Esophagus muscularis mucosa (tissue), 3 donors: ENCODE measurements around the gene STRN4.

Experiments
- CTCF ChIP-seq, 3 experiments: fragments of 200-600 bp in 2 of 3; fragments of 450-650 bp in 1 of 3; sonication (generic) in 2 of 3; IDR thresholded peaks; one replicate each; pipeline ENCODE4 v1.5.1; 2017 to 2019; ENCODE audit warnings: antibody characterized with exemption in 3 of 3, mild to moderate bottlenecking in 2 of 3, moderate library complexity in 1 of 3
- EP300 ChIP-seq: sonication (generic); formaldehyde crosslinking; IDR thresholded peaks from one replicate; pipeline ENCODE4 v1.6.1; 2017; ENCODE audit warnings: antibody characterized with exemption

DNA sequence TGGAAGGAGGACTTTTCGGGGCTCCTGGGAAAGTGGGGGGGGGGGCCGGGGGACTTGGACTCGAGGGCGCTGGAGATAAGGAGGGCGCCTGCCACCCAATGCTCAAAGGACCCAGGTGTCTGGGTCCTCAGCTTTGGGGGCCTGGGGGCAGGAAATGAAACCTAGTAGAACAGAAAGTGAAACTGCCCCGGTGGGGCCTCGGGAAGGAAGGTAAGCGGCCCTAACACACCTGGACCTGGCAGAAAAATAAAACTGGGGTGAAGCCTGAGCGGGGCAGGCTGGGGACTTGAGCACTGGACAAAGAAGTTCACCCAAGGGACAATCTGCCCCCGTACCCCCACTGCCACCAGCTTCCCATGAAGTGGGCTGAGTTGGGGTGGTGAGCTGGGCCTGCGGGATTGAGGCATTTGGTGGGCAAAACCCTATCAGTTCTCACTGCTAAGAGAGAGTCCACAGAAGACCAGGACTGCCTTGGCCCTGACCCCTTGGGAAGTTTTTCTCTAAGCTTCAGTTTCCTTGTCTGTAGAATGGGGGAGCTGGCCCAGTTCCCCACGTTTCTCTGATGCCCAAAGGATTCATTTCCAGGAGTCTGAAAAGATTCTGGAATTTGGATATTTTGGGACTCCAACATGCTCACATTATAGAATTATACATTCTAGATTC lies 31.7 kb downstream of the STRN4 start:
- TF ChIP-seq EP300, result no peak
- no peak for TF ChIP-seq CTCF (IDR thresholded peaks at IDR 0.05)
